C4-2B (cell line): ENCODE measurements around the gene VPS13A.

ENCODE experiments used
- H3K27ac ChIP-seq: fragments of 450-650 bp; 2 replicates; pipeline ENCODE4 v1.5.1; 2017
- CTCF ChIP-seq: fragments of 450-650 bp; conservative IDR thresholded peaks from 2 replicates; pipeline ENCODE4 v1.5.1; 2017; ENCODE audit warnings: mild to moderate bottlenecking
- ZFX ChIP-seq: fragments of 450-650 bp; IDR thresholded peaks from 2 replicates; pipeline ENCODE4 v1.6.1; 2017

VPS13A gene

GRCh38 chr9:77188242-77188641 lies 10.9 kb downstream of the VPS13A start:
- no peak for TF ChIP-seq CTCF
- TF ChIP-seq ZFX: no peak
- H3K27ac ChIP-seq: no peak overlapping the region

- H3K27ac ChIP-seq: no peak overlapping the region
- no peak for TF ChIP-seq CTCF
- TF ChIP-seq ZFX: no peak
Measured at GRCh38 chr9:77194423-77194822, 17.1 kb downstream of the VPS13A start.

GRCh38 chr9:77210116-77210515 lies 32.8 kb downstream of the VPS13A start:
- TF ChIP-seq CTCF (no peak), ZFX (no peak)
- H3K27ac ChIP-seq: no peak overlapping the region

GRCh38 chr9:77211561-77211960 lies 34.2 kb downstream of the VPS13A start:
- no peak overlapping the region for H3K27ac ChIP-seq
- TF ChIP-seq CTCF (no peak), ZFX (no peak)

- TF ChIP-seq CTCF: no peak
Measured at GRCh38 chr9:77212801-77213200, 35.5 kb downstream of the VPS13A start.

GRCh38 chr9:77215874-77216273 lies 38.5 kb downstream of the VPS13A start:
- TF ChIP-seq ZFX: no peak
- TF ChIP-seq CTCF: peak; percentile 44
- no peak overlapping the region for H3K27ac ChIP-seq

More at GRCh38 chr9:77212801-77213200, 35.5 kb downstream of the VPS13A start:
- no peak overlapping the region for H3K27ac ChIP-seq

- H3K27ac ChIP-seq: no peak overlapping the region
- TF ChIP-seq CTCF (no peak), ZFX (no peak)
Measured at GRCh38 chr9:77218612-77219011, 41.3 kb downstream of the VPS13A start.
